A673 (cell line): ENCODE results near the gene TLE3. TPM values are rescaled to one million over a fixed set of nuclear protein-coding genes. Genes with fewer than 3 reads are reported as not detected.

Experiments used
- BruUV-seq: library from RNA; stranded (reverse); fragments of 400-500 nt; replicated peaks from 2 replicates; lab custom pipeline; 2021; lab: Mats Ljungman, UMichigan
- CTCF ChIA-PET: fragments of 300-600 bp; sonication (Branson Sonifier 250); formaldehyde crosslinking; loops from one replicate; lab custom pipeline; 2022; ENCODE audit warnings: antibody characterized with exemption; lab: Charles Lee
- POLR2A ChIA-PET: fragments of 300-600 bp; sonication (Branson Sonifier 250); formaldehyde crosslinking; loops from one replicate; lab custom pipeline; 2022; ENCODE audit warnings: antibody characterized with exemption; ENCODE audit not compliant: low non-redundant PET; lab: Charles Lee
- DNase-seq: peaks from one replicate; pipeline ENCODE4 v3.0.0-alpha.2; 2015; ENCODE audit warnings: low spot score
- H3K27ac ChIP-seq: fragments of 200-600 bp; sonication (generic); 2 replicates; pipeline ENCODE4 v1.5.1; 2016; ENCODE audit warnings: mixed run types, low read depth, mild to moderate bottlenecking, mixed read lengths, antibody characterized with exemption, low read length; ENCODE audit not compliant: poor library complexity, severe bottlenecking
- H3K27me3 ChIP-seq: fragments of 200-600 bp; sonication (generic); replicated peaks from 2 replicates; pipeline ENCODE4 v1.6.1; 2017; ENCODE audit warnings: mixed run types, low read depth, mild to moderate bottlenecking, mixed read lengths, antibody characterized with exemption, low read length; ENCODE audit not compliant: insufficient read depth, poor library complexity
- H3K36me3 ChIP-seq: fragments of 200-600 bp; sonication (generic); 2 replicates; pipeline ENCODE4 v1.6.1; 2016; ENCODE audit warnings: mixed run types, mild to moderate bottlenecking, mixed read lengths, antibody characterized with exemption, low read length; ENCODE audit not compliant: insufficient read depth, poor library complexity, severe bottlenecking
- H3K4me1 ChIP-seq: fragments of 200-600 bp; sonication (generic); 2 replicates; pipeline ENCODE4 v1.6.1; 2017; ENCODE audit warnings: mixed run types, mild to moderate bottlenecking, mixed read lengths, antibody characterized with exemption, low read length; ENCODE audit not compliant: insufficient read depth, poor library complexity, severe bottlenecking
- H3K4me3 ChIP-seq: fragments of 200-600 bp; sonication (generic); 2 replicates; pipeline ENCODE4 v1.5.1; 2016; ENCODE audit warnings: low read depth, mixed run types, mild to moderate bottlenecking, mixed read lengths, low read length; ENCODE audit not compliant: poor library complexity, severe bottlenecking
- H3K9me3 ChIP-seq: fragments of 200-600 bp; sonication (generic); 2 replicates; pipeline ENCODE4 v1.6.1; 2016; ENCODE audit warnings: mixed run types, low read depth, mild to moderate bottlenecking, mixed read lengths, antibody characterized with exemption, low read length; ENCODE audit not compliant: poor library complexity, severe bottlenecking
- CTCF ChIP-seq: fragments of 300-800, 200-600 bp; sonication (generic); conservative IDR thresholded peaks from 2 replicates; pipeline ENCODE4 v1.5.1; 2017; ENCODE audit warnings: low read depth, mild to moderate bottlenecking, antibody characterized with exemption, low read length, moderate library complexity, mixed read lengths
- EZH2 ChIP-seq: fragments of 200-600 bp; sonication (generic); IDR thresholded peaks from 2 replicates; pipeline ENCODE4 v1.6.1; 2017; ENCODE audit warnings: borderline replicate concordance, low read depth, mild to moderate bottlenecking, mixed read lengths, antibody characterized with exemption, low read length; ENCODE audit not compliant: poor library complexity, severe bottlenecking
- intact Hi-C: fragments of 100-400 bp; cut with micrococcal nuclease; formaldehyde crosslinking; loops from one replicate; pipeline ENCODE4 v1.10.0; 2022; ENCODE audit not compliant: unreplicated experiment
- total RNA-seq: library from RNA; stranded (reverse); gene quantifications from 2 replicates; pipeline ENCODE4 v1.2.3, GENCODE V29; 2021

TLE3 gene
- total RNA-seq, 1 experiment from 2014 or later: 90.4 TPM

DNA sequence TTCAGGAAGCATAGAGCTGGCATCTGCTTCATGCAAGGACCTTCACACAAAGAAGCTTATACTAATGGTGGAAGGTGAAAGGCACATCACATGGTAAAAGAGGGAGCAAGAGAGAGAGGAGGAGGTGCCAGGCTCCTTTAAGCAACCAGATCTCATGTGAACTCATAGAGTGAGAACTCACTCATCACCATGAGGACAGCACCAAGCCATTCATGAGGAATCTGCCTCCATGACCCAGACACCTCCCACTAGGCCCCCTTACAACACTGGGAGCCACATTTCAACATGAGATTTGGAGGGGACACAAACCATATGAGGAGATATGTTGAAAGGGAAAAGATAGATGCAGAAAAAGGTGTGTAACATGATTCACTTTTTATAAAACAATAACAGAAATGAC is 48.4 kb upstream of the TLE3 start:
- H3K9me3 ChIP-seq: no peaks in the 10 kb centered on the region
- no peak for DNase-seq
- TF ChIP-seq CTCF: no peak
- no peak for TF ChIP-seq EZH2
- intact Hi-C loops: no loop called here
- BruUV-seq: no TSS peak
- H3K36me3 ChIP-seq: no peaks in the 10 kb centered on the region
- no peak overlapping the region for H3K4me3 ChIP-seq
- H3K27me3 ChIP-seq: no peaks in the 10 kb centered on the region
- peaks cover 22% of the 10 kb centered on the region for H3K4me1 ChIP-seq
- H3K27ac ChIP-seq: no peak overlapping the region
- CTCF ChIA-PET: no interaction called here
- POLR2A ChIA-PET: no interaction called here

DNA sequence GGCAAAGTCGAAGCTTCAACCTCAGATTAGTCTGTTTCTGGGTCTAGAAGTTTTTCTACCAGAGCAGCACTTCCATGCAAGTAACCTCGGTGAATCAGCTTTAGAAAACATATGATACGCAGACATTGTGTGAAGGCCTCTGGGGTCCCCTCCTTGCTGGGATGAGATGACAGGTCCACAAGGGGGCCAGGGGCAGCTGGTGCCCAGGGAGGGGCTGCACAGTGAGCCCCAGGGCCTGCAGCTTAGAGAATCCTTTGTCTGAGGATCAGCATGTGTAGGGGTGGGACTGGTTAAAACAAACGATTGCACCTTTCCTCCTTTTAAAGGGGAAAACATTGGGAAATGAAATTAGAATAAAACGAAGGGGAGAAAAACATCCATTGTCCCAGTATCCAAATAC is 47.5 kb upstream of the TLE3 start:
- Histone ChIP-seq H3K27ac (no peak overlapping the region), H3K4me3 (no peak overlapping the region), H3K36me3 (no peaks in the 10 kb centered on the region), H3K9me3 (no peaks in the 10 kb centered on the region), H3K4me1 (peaks cover 23% of the 10 kb centered on the region), H3K27me3 (no peaks in the 10 kb centered on the region)
- ChIA-PET POLR2A (no interaction called here), CTCF (no interaction called here)
- no peak for DNase-seq
- TF ChIP-seq EZH2 (no peak), CTCF (no peak)
- BruUV-seq: no TSS peak
- intact Hi-C loops: no loop called here

DNA sequence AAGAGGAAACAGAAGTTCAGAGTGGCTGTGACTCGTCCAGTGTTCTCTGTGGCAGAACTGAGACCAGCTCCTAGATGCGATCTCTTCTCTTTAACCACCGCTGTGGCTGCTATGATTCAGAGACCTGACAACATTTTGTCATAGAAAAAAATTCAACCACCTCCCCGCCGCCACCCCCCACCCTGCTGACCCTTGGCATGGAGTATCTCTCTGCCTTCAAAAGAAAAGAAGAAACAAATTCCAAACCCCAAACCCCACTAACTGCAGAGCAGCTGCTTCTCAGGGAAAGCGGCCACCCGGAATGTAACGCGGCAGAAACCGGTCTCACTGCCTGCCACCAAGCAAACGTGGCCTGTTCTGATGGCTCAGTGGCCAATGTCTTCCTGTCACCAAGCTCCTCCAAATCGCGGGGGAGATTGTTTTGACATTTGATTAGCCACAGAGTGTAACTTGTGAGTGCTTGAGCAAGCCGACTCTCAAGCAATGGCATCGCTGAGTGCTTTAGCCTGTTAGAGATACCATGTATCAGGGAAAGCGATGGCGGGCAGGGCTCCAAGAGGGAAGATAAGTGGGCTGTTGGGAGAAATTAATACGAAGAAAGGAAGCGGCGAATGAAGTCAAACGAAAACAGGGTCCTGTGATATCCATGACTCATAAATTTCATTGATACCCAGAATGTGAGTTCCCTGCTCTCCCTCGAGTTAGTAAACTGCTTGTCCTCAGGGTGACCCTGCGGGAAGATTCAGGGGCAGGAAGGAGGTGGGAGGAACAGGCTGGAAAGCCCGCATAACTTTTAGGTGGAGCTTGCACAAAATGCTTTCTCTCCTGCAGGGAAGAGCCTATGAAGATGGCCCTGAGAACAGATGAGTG is 44.8 kb upstream of the TLE3 start:
- intact Hi-C loops: no loop called here
- TF ChIP-seq CTCF (no peak), EZH2 (no peak)
- Histone ChIP-seq H3K4me3 (no peak overlapping the region), H3K27me3 (no peaks in the 10 kb centered on the region), H3K36me3 (no peaks in the 10 kb centered on the region), H3K4me1 (peaks cover 13% of the 10 kb centered on the region), H3K9me3 (no peaks in the 10 kb centered on the region), H3K27ac (no peak overlapping the region)
- BruUV-seq: no TSS peak
- ChIA-PET CTCF (no interaction called here), POLR2A (interaction anchor here (0.7 kb wide), 1 partner anchor 234 kb away, joined by 4 read pairs; no protein-coding TSS in a partner anchor)
- peak; percentile 26 for DNase-seq
